D721Med (cell line): ENCODE data around the gene ESPNL.

Source experiments
- DNase-seq: peaks from one replicate; pipeline ENCODE4 v3.0.0; 2011; ENCODE audit warnings: low spot score; ENCODE audit not compliant: insufficient read length
- FAIRE-seq: peaks from 2 replicates; lab custom pipeline; 2011; peaks lifted over from hg19 to GRCh38; lab: Jason Lieb, UNC
- TF ChIP-seq, protein P1 (sequence below): IDR thresholded peaks from 2 replicates; pipeline ENCODE4 v1.5.1; 2012; ENCODE audit warnings: mild to moderate bottlenecking, control low read depth; ENCODE audit not compliant: insufficient read depth; ENCODE audit errors: missing control alignments

Gene ESPNL

GRCh38 chr2:238129166-238130010 lies 29.2 kb downstream of the ESPNL start:
- TF ChIP-seq, protein P1, sequence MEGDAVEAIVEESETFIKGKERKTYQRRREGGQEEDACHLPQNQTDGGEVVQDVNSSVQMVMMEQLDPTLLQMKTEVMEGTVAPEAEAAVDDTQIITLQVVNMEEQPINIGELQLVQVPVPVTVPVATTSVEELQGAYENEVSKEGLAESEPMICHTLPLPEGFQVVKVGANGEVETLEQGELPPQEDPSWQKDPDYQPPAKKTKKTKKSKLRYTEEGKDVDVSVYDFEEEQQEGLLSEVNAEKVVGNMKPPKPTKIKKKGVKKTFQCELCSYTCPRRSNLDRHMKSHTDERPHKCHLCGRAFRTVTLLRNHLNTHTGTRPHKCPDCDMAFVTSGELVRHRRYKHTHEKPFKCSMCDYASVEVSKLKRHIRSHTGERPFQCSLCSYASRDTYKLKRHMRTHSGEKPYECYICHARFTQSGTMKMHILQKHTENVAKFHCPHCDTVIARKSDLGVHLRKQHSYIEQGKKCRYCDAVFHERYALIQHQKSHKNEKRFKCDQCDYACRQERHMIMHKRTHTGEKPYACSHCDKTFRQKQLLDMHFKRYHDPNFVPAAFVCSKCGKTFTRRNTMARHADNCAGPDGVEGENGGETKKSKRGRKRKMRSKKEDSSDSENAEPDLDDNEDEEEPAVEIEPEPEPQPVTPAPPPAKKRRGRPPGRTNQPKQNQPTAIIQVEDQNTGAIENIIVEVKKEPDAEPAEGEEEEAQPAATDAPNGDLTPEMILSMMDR: no peak
- DNase-seq (no peak), FAIRE-seq (no peak)

- no peak for FAIRE-seq
- DNase-seq: no peak
- TF ChIP-seq, protein P1: no peak
Measured at GRCh38 chr2:238130111-238130695, 30.1 kb downstream of the ESPNL start.

- no peak for FAIRE-seq
Measured at GRCh38 chr2:238130696-238131628, 30.8 kb downstream of the ESPNL start.

DNA sequence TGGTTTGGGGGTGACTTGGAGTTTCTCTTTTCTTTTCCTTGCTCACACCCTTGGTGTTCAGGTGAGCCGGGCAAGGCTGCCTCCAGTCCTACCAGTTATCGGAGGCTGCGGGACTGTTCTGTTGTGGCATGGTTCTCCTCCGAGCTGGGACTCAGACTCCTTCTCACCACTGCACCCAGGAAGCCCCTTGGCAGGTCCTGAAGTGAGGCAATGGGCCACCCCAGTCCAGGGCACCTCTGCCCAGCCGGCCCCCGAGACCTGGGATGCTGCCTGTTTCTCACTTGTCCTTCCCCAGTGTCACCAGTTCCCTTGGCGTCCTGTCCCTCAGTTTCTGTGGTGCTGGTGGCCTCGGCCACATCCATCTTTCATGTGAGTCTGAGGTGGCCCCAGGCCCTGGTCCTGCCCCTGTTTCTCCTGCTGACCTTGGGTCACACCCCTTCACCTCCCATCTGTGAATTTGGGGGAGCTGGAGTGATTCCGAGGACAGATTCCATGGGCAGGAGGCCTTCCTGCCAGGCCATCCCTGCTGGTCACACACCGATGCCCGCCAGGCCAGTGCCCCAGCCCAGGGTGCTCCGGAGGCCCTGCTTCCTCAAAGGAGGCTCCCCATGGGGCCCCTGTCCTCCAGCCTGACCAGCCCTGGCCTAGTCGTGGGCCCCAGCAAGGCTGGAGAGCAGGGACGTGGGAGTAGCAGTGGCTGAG lies 31.8 kb downstream of the ESPNL start:
- FAIRE-seq (no peak), DNase-seq (no peak)
- TF ChIP-seq, protein P1: no peak

More at GRCh38 chr2:238130696-238131628, 30.8 kb downstream of the ESPNL start:
- TF ChIP-seq, protein P1: no peak
- DNase-seq: no peak

- DNase-seq (no peak), FAIRE-seq (no peak)
- TF ChIP-seq, protein P1: no peak
Measured at GRCh38 chr2:238132463-238133450, 32.6 kb downstream of the ESPNL start.
